ENCODE results near the gene APC2. TPM values are rescaled to one million over a fixed set of nuclear protein-coding genes. Genes with fewer than 3 reads are reported as not detected.

Gene APC2
- total and polyA plus RNA-seq, 2 donors (not counting 1 experiment from before 2014, with no cell fraction given): 0.12 to 0.16 TPM

DNA sequence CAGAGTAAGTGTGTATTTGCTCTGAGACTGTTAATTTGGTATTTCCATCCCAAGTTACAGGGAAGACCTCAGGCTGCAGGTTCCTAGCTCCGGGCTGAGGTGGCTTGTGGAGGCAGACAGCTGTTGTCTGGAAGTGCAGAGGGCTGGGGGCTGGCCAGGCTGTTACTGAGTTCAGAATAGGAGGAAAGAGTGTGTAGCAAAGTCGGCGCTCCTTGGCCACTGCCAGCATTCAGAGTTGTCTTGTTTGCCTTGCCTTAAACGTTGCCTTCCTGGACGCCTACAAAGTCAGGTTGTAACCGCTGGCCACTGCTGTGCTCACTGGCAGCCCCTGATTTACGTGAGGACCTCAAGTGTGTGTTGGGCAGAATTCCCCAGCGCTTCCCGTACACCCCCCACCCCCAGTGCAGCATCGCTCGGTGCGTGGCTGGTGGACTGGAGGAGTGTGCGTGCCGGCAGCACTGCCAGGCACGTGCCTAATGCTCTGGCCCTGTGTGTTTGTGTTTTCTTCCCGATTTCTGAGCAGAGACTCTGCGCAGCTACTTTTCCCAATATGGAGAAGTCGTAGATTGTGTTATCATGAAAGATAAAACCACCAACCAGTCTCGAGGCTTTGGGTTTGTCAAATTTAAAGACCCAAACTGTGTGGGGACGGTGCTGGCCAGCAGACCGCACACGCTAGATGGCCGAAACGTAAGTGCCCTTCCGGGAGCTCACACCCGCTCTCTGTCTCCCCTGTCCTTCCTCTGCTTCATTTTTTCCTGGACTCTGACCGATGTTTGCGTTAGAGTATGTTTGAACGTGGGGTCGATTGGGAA, 32.0 kb upstream of the APC2 start:
- H3K27me3 Mint-ChIP-seq: no peaks in the 10 kb centered on the region
- no peak for TF ChIP-seq EZH2 (IDR thresholded peaks at IDR 0.05; ENCODE audit: borderline replicate concordance, insufficient read depth, low read depth, low read length, poor library complexity, severe bottlenecking)
- TF ChIP-seq, protein P1, sequence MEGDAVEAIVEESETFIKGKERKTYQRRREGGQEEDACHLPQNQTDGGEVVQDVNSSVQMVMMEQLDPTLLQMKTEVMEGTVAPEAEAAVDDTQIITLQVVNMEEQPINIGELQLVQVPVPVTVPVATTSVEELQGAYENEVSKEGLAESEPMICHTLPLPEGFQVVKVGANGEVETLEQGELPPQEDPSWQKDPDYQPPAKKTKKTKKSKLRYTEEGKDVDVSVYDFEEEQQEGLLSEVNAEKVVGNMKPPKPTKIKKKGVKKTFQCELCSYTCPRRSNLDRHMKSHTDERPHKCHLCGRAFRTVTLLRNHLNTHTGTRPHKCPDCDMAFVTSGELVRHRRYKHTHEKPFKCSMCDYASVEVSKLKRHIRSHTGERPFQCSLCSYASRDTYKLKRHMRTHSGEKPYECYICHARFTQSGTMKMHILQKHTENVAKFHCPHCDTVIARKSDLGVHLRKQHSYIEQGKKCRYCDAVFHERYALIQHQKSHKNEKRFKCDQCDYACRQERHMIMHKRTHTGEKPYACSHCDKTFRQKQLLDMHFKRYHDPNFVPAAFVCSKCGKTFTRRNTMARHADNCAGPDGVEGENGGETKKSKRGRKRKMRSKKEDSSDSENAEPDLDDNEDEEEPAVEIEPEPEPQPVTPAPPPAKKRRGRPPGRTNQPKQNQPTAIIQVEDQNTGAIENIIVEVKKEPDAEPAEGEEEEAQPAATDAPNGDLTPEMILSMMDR (IDR thresholded peaks at IDR 0.05): no peak
- Histone ChIP-seq H4K20me1 (ENCODE audit: control insufficient read depth, insufficient read depth, low read length, poor library complexity, severe bottlenecking) (peaks cover 95% of the 10 kb centered on the region), H3K79me2 (ENCODE audit: control insufficient read depth, insufficient read depth, low read length) (peaks cover 92% of the 10 kb centered on the region), H3K9ac (ENCODE audit: low read length) (no peak overlapping the region), H3K4me2 (replicated peaks; ENCODE audit: low read depth, low read length, poor library complexity, severe bottlenecking) (no peak overlapping the region), H3K36me3 (replicated peaks in 1 of 2; ENCODE audit: control extremely low read depth in 1 of 2, control insufficient read depth in 1 of 2, extremely low read depth in 1 of 2, insufficient read depth in 2 of 2, low read length in 1 of 2) (peaks cover 0 to 62% of the 10 kb centered on the region in 2 experiments), H3K4me1 (ENCODE audit: control insufficient read depth in 2 of 2, insufficient read depth in 2 of 2, low read length in 2 of 2) (peaks cover 0 to 20% of the 10 kb centered on the region in 2 donors), H2AFZ (ENCODE audit: insufficient read depth, low read depth, low read length, poor library complexity, severe bottlenecking) (no peak overlapping the region), H3K4me3 (ENCODE audit: control extremely low read depth in 1 of 5, extremely low read depth in 1 of 5, insufficient read depth in 1 of 5, low read depth in 2 of 5, low read length in 4 of 5) (no peak overlapping the region), H3K9me3 (ENCODE audit: control extremely low read depth in 1 of 3, control insufficient read depth in 2 of 3, insufficient read depth in 1 of 3, low read length in 2 of 3) (no peaks in the 10 kb centered on the region), H3K27me3 (replicated peaks in 1 of 4; ENCODE audit: control extremely low read depth in 1 of 4, control insufficient read depth in 3 of 4, insufficient read depth in 4 of 4, low read length in 3 of 4) (no peaks in the 10 kb centered on the region), H3K27ac (ENCODE audit: low read length in 2 of 2) (no peak overlapping the region)
- no peak for ATAC-seq (ENCODE audit: low read depth)
- H3K9me3 Mint-ChIP-seq (ENCODE audit: insufficient read depth): no peaks in the 10 kb centered on the region
- DNase-seq: no peak
- intact Hi-C loops (cut with micrococcal nuclease): no loop called here
- 92% methylated on average over 30 of the region's 30 CpGs for WGBS (ENCODE audit: insufficient coverage)
- H3K27ac Mint-ChIP-seq: no peak overlapping the region
- ChIA-PET POLR2A (interaction anchor here (0.6 kb wide), 1 partner anchor 60 kb away, joined by 4 read pairs; no protein-coding TSS in a partner anchor), CTCF (interaction anchor here (1.2 kb wide), 1 partner anchor 20 kb away, joined by 3 read pairs; no protein-coding TSS in a partner anchor)
- peaks cover 19% of the 10 kb centered on the region for H3K4me1 Mint-ChIP-seq
- no peak overlapping the region for H3K4me3 Mint-ChIP-seq

DNA sequence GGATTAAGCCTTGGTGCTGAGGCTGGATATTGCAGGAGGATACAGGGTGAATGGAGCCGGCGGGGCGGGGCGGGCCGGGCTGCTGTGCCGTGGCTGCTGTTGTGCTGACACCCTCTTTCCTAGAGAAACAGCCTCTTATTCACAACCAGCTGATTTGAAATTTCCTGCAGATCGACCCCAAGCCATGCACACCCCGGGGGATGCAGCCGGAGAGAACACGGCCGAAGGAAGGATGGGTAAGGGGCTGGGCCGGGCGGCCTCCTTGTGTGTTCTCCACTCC, 31.5 kb upstream of the APC2 start:
- 92% methylated on average over 7 of the region's 13 CpGs for WGBS (ENCODE audit: insufficient coverage)
- H3K9ac ChIP-seq (ENCODE audit: low read length): no peak overlapping the region
- ChIA-PET POLR2A (no interaction called here), CTCF (interaction anchor here (1.2 kb wide), 1 partner anchor 19 kb away, joined by 3 read pairs; no protein-coding TSS in a partner anchor)
- H3K36me3 ChIP-seq (replicated peaks in 1 of 2; ENCODE audit: control extremely low read depth in 1 of 2, control insufficient read depth in 1 of 2, extremely low read depth in 1 of 2, insufficient read depth in 2 of 2, low read length in 1 of 2): peaks cover 0 to 61% of the 10 kb centered on the region in 2 experiments
- no peaks in the 10 kb centered on the region for H3K9me3 ChIP-seq (ENCODE audit: control extremely low read depth in 1 of 3, control insufficient read depth in 2 of 3, insufficient read depth in 1 of 3, low read length in 2 of 3)
- peaks cover 95% of the 10 kb centered on the region for H4K20me1 ChIP-seq (ENCODE audit: control insufficient read depth, insufficient read depth, low read length, poor library complexity, severe bottlenecking)
- H3K4me2 ChIP-seq (replicated peaks; ENCODE audit: low read depth, low read length, poor library complexity, severe bottlenecking): no peak overlapping the region
- intact Hi-C loops (cut with micrococcal nuclease): no loop called here
- no peak overlapping the region for H3K4me3 Mint-ChIP-seq
- H3K4me3 ChIP-seq (ENCODE audit: control extremely low read depth in 1 of 5, extremely low read depth in 1 of 5, insufficient read depth in 1 of 5, low read depth in 2 of 5, low read length in 4 of 5): no peak overlapping the region
- H3K27me3 ChIP-seq (replicated peaks in 1 of 4; ENCODE audit: control extremely low read depth in 1 of 4, control insufficient read depth in 3 of 4, insufficient read depth in 4 of 4, low read length in 3 of 4): no peaks in the 10 kb centered on the region
- ATAC-seq (ENCODE audit: low read depth): no peak
- no peaks in the 10 kb centered on the region for H3K9me3 Mint-ChIP-seq (ENCODE audit: insufficient read depth)
- no peaks in the 10 kb centered on the region for H3K27me3 Mint-ChIP-seq
- H3K27ac Mint-ChIP-seq: no peak overlapping the region
- H3K27ac ChIP-seq (ENCODE audit: low read length in 2 of 2): no peak overlapping the region
- peaks cover 0 to 17% of the 10 kb centered on the region in 2 donors for H3K4me1 ChIP-seq (ENCODE audit: control insufficient read depth in 2 of 2, insufficient read depth in 2 of 2, low read length in 2 of 2)
- peaks cover 92% of the 10 kb centered on the region for H3K79me2 ChIP-seq (ENCODE audit: control insufficient read depth, insufficient read depth, low read length)
- DNase-seq: no peak
- no peak overlapping the region for H2AFZ ChIP-seq (ENCODE audit: insufficient read depth, low read depth, low read length, poor library complexity, severe bottlenecking)
- H3K4me1 Mint-ChIP-seq: peaks cover 18% of the 10 kb centered on the region
- no peak for TF ChIP-seq EZH2 (IDR thresholded peaks at IDR 0.05; ENCODE audit: borderline replicate concordance, insufficient read depth, low read depth, low read length, poor library complexity, severe bottlenecking)
- TF ChIP-seq, protein P1 (IDR thresholded peaks at IDR 0.05): no peak
